H1 (cell line): ENCODE results near the gene PBOV1. TPM values are rescaled to one million over a fixed set of nuclear protein-coding genes. Genes with fewer than 3 reads are reported as not detected.

Experiments
- CTCF ChIA-PET: fragments of 300-600 bp; sonication (Branson Sonifier 250); formaldehyde crosslinking; loops from one replicate; lab custom pipeline; 2021; ENCODE audit not compliant: partially characterized antibody; lab: Charles Lee
- POLR2A ChIA-PET: fragments of 300-600 bp; sonication (Branson Sonifier 250); formaldehyde crosslinking; loops from one replicate; lab custom pipeline; 2021; ENCODE audit warnings: inconsistent platforms; ENCODE audit not compliant: partially characterized antibody; lab: Charles Lee
- DNase-seq, 2 experiments: peaks; one replicate each; pipeline versions ENCODE4 v3.0.0 to v3.0.0-alpha.2; 2010 to 2022; ENCODE audit warnings: low spot score in 2 of 2, low read depth in 1 of 2, mixed read lengths in 1 of 2
- FAIRE-seq: peaks from 2 replicates; lab custom pipeline; 2011; peaks lifted over from hg19 to GRCh38; lab: Jason Lieb, UNC
- H2AFZ ChIP-seq: 2 replicates; pipeline ENCODE4 v1.8.1; 2012; ENCODE audit warnings: low read length, inconsistent platforms
- H2AK5ac ChIP-seq: 2 replicates; pipeline ENCODE4 v1.6.1; 2013; ENCODE audit warnings: low read depth, low read length
- H2BK120ac ChIP-seq: replicated peaks from 2 replicates; pipeline ENCODE3; 2013; ENCODE audit warnings: low read depth, low read length, inconsistent platforms
- H2BK12ac ChIP-seq: 2 replicates; pipeline ENCODE4 v1.6.1; 2013; ENCODE audit warnings: low read depth, low read length
- H2BK15ac ChIP-seq: 2 replicates; pipeline ENCODE4 v1.6.1; 2013; ENCODE audit warnings: low read length
- H2BK20ac ChIP-seq: 2 replicates; pipeline ENCODE4 v1.6.1; 2013; ENCODE audit warnings: low read length
- H2BK5ac ChIP-seq: 2 replicates; pipeline ENCODE4 v1.6.1; 2013; ENCODE audit warnings: low read depth, low read length
- H3K14ac ChIP-seq: 2 replicates; pipeline ENCODE4 v1.6.1; 2013; ENCODE audit warnings: inconsistent platforms; ENCODE audit not compliant: insufficient read length
- H3K18ac ChIP-seq: 2 replicates; pipeline ENCODE4 v1.6.1; 2013; ENCODE audit warnings: low read length; ENCODE audit errors: extremely low read depth
- H3K23ac ChIP-seq: 2 replicates; pipeline ENCODE4 v1.6.1; 2013; ENCODE audit warnings: inconsistent platforms; ENCODE audit not compliant: insufficient read length
- H3K23me2 ChIP-seq: 2 replicates; pipeline ENCODE4 v1.6.1; 2013; ENCODE audit warnings: low read depth, low read length
- H3K27ac ChIP-seq: 2 replicates; pipeline ENCODE4 v1.6.1; 2011; ENCODE audit warnings: low read depth, low read length, inconsistent platforms
- H3K27me3 ChIP-seq, 4 experiments: replicated peaks in 1 of 4; 1 replicate in 1 of 4; 2 replicates in 3 of 4; pipeline versions ENCODE4 v1.6.1 to v1.8.1; 2011 to 2013; ENCODE audit warnings: low read length in 3 of 4, mild to moderate bottlenecking in 3 of 4, inconsistent platforms in 2 of 4, mixed read lengths in 2 of 4, moderate library complexity in 1 of 4; ENCODE audit not compliant: control insufficient read depth in 3 of 4, insufficient read depth in 3 of 4; ENCODE audit errors: extremely low read depth in 1 of 4
- H3K36me3 ChIP-seq, 4 experiments: 2 replicates each; pipeline versions ENCODE4 v1.6.1 to v1.8.1; 2011 to 2013; ENCODE audit warnings: mild to moderate bottlenecking in 4 of 4, low read length in 3 of 4, moderate library complexity in 2 of 4, control low read depth in 1 of 4, inconsistent platforms in 1 of 4; ENCODE audit not compliant: insufficient read depth in 4 of 4, control insufficient read depth in 2 of 4
- H3K4ac ChIP-seq: replicated peaks from 2 replicates; pipeline ENCODE3; 2013; ENCODE audit warnings: low read length, low read depth, mixed read lengths, inconsistent platforms; ENCODE audit not compliant: insufficient read length
- H3K4me1 ChIP-seq, 4 experiments: replicated peaks in 1 of 4; 1 replicate in 1 of 4; 2 replicates in 3 of 4; pipeline versions ENCODE4 v1.6.1 to v1.8.1; 2011 to 2013; ENCODE audit warnings: low read length in 3 of 4, inconsistent platforms in 2 of 4, mixed read lengths in 1 of 4; ENCODE audit not compliant: insufficient read depth in 4 of 4, control insufficient read depth in 3 of 4
- H3K4me2 ChIP-seq, 2 experiments: 2 replicates each; pipeline versions ENCODE4 v1.6.1 to v1.8.1; 2011 to 2013; ENCODE audit warnings: low read depth in 2 of 2, low read length in 2 of 2, control low read depth in 1 of 2, inconsistent platforms in 1 of 2, mild to moderate bottlenecking in 1 of 2; ENCODE audit not compliant: insufficient read depth in 1 of 2
- H3K4me3 ChIP-seq, 4 experiments: fragments of 200-600, 300-600 bp in 1 of 4; sonication (generic), shearing (Covaris generic), sonication (Bioruptor Twin) in 1 of 4; 2 replicates each; pipeline versions ENCODE4 v1.5.1 to v1.8.1; 2011 to 2016; ENCODE audit warnings: low read length in 4 of 4, low read depth in 3 of 4, control low read depth in 2 of 4, inconsistent platforms in 2 of 4, mild to moderate bottlenecking in 2 of 4, mixed read lengths in 1 of 4, moderate library complexity in 1 of 4; ENCODE audit not compliant: insufficient read depth in 2 of 4; ENCODE audit errors: extremely low read depth in 1 of 4
- H3K56ac ChIP-seq: replicated peaks from 2 replicates; pipeline ENCODE3; 2013; ENCODE audit warnings: low read depth, mild to moderate bottlenecking, mixed read lengths, low read length, inconsistent platforms; ENCODE audit not compliant: insufficient read length
- H3K79me1 ChIP-seq: 2 replicates; pipeline ENCODE4 v1.6.1; 2013; ENCODE audit warnings: low read depth, low read length, control low read depth
- H3K79me2 ChIP-seq, 2 experiments: 2 replicates each; pipeline versions ENCODE4 v1.6.1 to v1.8.1; 2012 to 2013; ENCODE audit warnings: low read length in 2 of 2, mild to moderate bottlenecking in 2 of 2, inconsistent platforms in 1 of 2; ENCODE audit not compliant: insufficient read depth in 2 of 2, control insufficient read depth in 1 of 2
- H3K9ac ChIP-seq, 4 experiments: replicated peaks in 1 of 4; 1 replicate in 1 of 4; 2 replicates in 3 of 4; pipeline versions ENCODE4 v1.6.1 to v1.8.1; 2011 to 2013; ENCODE audit warnings: low read depth in 3 of 4, low read length in 3 of 4, control low read depth in 2 of 4, mild to moderate bottlenecking in 2 of 4, moderate library complexity in 2 of 4, inconsistent platforms in 1 of 4; ENCODE audit errors: extremely low read depth in 1 of 4
- H3K9me3 ChIP-seq, 2 experiments: 2 replicates each; pipeline versions ENCODE4 v1.6.1 to v1.8.1; 2012 to 2013; ENCODE audit warnings: mild to moderate bottlenecking in 2 of 2, moderate library complexity in 2 of 2, control low read depth in 1 of 2, inconsistent platforms in 1 of 2, low read depth in 1 of 2, low read length in 1 of 2, mixed read lengths in 1 of 2; ENCODE audit not compliant: insufficient read depth in 2 of 2
- H4K20me1 ChIP-seq, 2 experiments: replicated peaks in 1 of 2; 2 replicates each; pipeline versions ENCODE3 to v1.8.1; 2011 to 2013; ENCODE audit warnings: inconsistent platforms in 2 of 2, low read length in 2 of 2, mild to moderate bottlenecking in 1 of 2; ENCODE audit not compliant: insufficient read depth in 2 of 2, control insufficient read depth in 1 of 2
- H4K5ac ChIP-seq: 2 replicates; pipeline ENCODE4 v1.6.1; 2013; ENCODE audit warnings: low read length, low read depth, mixed read lengths, inconsistent platforms; ENCODE audit not compliant: insufficient read length
- H4K8ac ChIP-seq: 2 replicates; pipeline ENCODE4 v1.8.0; 2013; ENCODE audit warnings: mild to moderate bottlenecking, moderate library complexity, low read length, inconsistent platforms; ENCODE audit not compliant: insufficient read depth; ENCODE audit errors: extremely low read depth
- H4K91ac ChIP-seq: replicated peaks from 2 replicates; pipeline ENCODE3; 2013; ENCODE audit warnings: low read length, mixed read lengths, inconsistent platforms; ENCODE audit not compliant: insufficient read length
- BRCA1 ChIP-seq: IDR thresholded peaks from 2 replicates; pipeline ENCODE4 v1.6.1; 2012; ENCODE audit warnings: low read depth, low read length, improper control_type of control experiment
- TAF1 ChIP-seq: IDR thresholded peaks from 2 replicates; pipeline ENCODE4 v1.6.1; 2011; ENCODE audit warnings: mild to moderate bottlenecking, low read depth, low read length
- TBP ChIP-seq: IDR thresholded peaks from 2 replicates; pipeline ENCODE4 v1.6.1; 2011; ENCODE audit warnings: low read depth, low read length, improper control_type of control experiment
- WGBS, 2 experiments: shearing (Covaris generic) in 1 of 2; methylation state at CpG; one replicate each; pipeline versions ENCODE4 v1.1.6 to v1.1.7; 2013 to 2015; ENCODE audit warnings: low lambda C conversion rate in 2 of 2, mixed read lengths in 2 of 2, inconsistent platforms in 1 of 2, low coverage in 1 of 2, missing lambda C conversion rate in 1 of 2; ENCODE audit not compliant: insufficient replicate concordance in 2 of 2, insufficient coverage in 1 of 2, insufficient read length in 1 of 2; ENCODE audit errors: extremely low coverage in 1 of 2, missing lambda C conversion rate in 1 of 2; 5-methylcytosine and 5-hydroxymethylcytosine counted together
- polyA plus RNA-seq, 7 experiments: library from polyadenylated mRNA; depleted of rRNA in 3 of 7; stranded (reverse) in 5 of 7; unstranded in 2 of 7; fragments of >200 nt in 5 of 7; fragments of 200-250 nt in 2 of 7; gene quantifications; 1 replicate in 5 of 7; 2 replicates in 1 of 7; 4 replicates in 1 of 7; pipeline versions ENCODE4 v1.2.1 to v1.2.3, GENCODE V29; 2011 to 2013; ENCODE audit warnings: missing spikeins in 2 of 7, mixed read lengths in 2 of 7
- total RNA-seq: library from RNA; stranded (reverse); fragmentation: NEBNext Ultra II Directional; extraction: Animal tissue kit (Norgen Biotek cat#: 25700); gene quantifications from 2 replicates; pipeline ENCODE4 v1.2.1, GENCODE V29; 2021
- TF ChIP-seq, protein P1 (sequence below): IDR thresholded peaks from 2 replicates; pipeline ENCODE4 v1.6.1; 2012; ENCODE audit warnings: inconsistent platforms

Gene PBOV1
- total and polyA plus RNA-seq, 2 of the 8 experiments (the other 6 are each of a cell fraction or from before 2014, with no cell fraction given), result not detected

DNA sequence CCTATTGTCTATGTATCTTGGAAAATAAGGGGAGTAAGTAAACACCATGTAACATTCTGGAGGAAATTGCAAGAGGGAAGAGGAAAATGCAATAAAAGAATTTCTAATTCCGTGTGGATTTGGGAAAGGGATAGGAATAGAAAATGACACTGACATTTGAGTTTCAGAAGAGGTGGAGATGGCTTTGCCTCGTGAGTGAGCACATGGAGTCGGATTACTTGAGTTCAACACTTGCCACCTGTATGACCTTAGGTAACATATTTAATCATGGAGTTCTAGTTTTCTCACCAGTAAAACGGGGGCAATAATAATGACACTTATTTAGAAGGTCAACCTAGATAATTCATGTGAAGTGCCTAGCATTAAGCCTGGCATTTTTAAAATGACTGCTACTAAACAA is 10.8 kb upstream of the PBOV1 start:
- H2AK5ac ChIP-seq, result no peak overlapping the region
- no peak overlapping the region for H2BK15ac ChIP-seq
- no peak overlapping the region for H2BK12ac ChIP-seq
- H3K9ac ChIP-seq, result no peak overlapping the region
- H3K14ac ChIP-seq, result no peak overlapping the region
- H3K4me2 ChIP-seq, result no peak overlapping the region
- no peak for FAIRE-seq
- no peak overlapping the region for H4K91ac ChIP-seq
- H3K36me3 ChIP-seq, result no peaks in the 10 kb centered on the region; a peak in 1 of 8 replicates
- H2AFZ ChIP-seq, result no peak overlapping the region
- no peaks in the 10 kb centered on the region; a peak in 1 of 7 replicates for H3K4me1 ChIP-seq
- no peak overlapping the region for H2BK120ac ChIP-seq
- no peak overlapping the region for H3K56ac ChIP-seq
- H3K27ac ChIP-seq, result no peak overlapping the region
- H3K79me2 ChIP-seq, result no peaks in the 10 kb centered on the region
- no peak overlapping the region for H3K4me3 ChIP-seq
- DNase-seq, result no peak
- H3K4ac ChIP-seq, result no peak overlapping the region
- no peak overlapping the region for H4K5ac ChIP-seq
- no peak overlapping the region for H3K23ac ChIP-seq
- no peaks in the 10 kb centered on the region for H4K20me1 ChIP-seq
- no peaks in the 10 kb centered on the region for H3K9me3 ChIP-seq
- WGBS, 2 experiments, result 78% methylated on average over 4 of the region's 4 CpGs; no CpG with 5 or more reads in 1 of the 2 experiments
- no peaks in the 10 kb centered on the region for H3K27me3 ChIP-seq
- no peak overlapping the region for H4K8ac ChIP-seq
- H3K23me2 ChIP-seq, result no peaks in the 10 kb centered on the region
- H2BK20ac ChIP-seq, result no peak overlapping the region
- no peaks in the 10 kb centered on the region for H3K79me1 ChIP-seq
- H3K18ac ChIP-seq, result no peak overlapping the region
- ChIA-PET CTCF (no interaction called here), POLR2A (no interaction called here)
- no peak overlapping the region for H2BK5ac ChIP-seq
- TF ChIP-seq BRCA1 (no peak), TBP (no peak), TAF1 (no peak)
- TF ChIP-seq, protein P1, sequence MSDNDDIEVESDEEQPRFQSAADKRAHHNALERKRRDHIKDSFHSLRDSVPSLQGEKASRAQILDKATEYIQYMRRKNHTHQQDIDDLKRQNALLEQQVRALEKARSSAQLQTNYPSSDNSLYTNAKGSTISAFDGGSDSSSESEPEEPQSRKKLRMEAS, result no peak
